Measurements from ENCODE around the gene EPB41L4B.

DNA sequence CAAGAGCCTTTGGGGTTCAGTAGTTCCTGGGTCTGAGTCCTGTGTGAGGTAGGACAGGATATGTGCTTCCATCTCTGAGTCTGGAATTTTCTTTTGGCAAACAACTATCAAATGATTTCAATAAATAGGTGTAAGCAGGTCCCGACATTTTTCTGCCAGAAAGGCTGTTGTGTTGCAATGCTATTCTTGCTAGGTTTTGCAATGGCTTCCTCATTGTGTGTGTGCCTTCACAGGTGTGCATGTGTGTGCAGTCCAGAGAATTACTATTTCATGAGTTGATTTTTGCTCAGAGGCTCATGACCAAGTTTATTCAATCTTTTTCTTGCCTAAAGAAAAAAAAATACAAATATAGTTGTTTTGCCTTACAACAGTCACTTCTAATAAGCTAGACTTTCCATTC, 89.3 kb downstream of the EPB41L4B start:
- TF ChIP-seq, protein P1, sequence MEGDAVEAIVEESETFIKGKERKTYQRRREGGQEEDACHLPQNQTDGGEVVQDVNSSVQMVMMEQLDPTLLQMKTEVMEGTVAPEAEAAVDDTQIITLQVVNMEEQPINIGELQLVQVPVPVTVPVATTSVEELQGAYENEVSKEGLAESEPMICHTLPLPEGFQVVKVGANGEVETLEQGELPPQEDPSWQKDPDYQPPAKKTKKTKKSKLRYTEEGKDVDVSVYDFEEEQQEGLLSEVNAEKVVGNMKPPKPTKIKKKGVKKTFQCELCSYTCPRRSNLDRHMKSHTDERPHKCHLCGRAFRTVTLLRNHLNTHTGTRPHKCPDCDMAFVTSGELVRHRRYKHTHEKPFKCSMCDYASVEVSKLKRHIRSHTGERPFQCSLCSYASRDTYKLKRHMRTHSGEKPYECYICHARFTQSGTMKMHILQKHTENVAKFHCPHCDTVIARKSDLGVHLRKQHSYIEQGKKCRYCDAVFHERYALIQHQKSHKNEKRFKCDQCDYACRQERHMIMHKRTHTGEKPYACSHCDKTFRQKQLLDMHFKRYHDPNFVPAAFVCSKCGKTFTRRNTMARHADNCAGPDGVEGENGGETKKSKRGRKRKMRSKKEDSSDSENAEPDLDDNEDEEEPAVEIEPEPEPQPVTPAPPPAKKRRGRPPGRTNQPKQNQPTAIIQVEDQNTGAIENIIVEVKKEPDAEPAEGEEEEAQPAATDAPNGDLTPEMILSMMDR (conservative IDR thresholded peaks at IDR 0.05; ENCODE audit: low read length) = no peak
- no peak for TF ChIP-seq EZH2phosphoT487 (IDR thresholded peaks at IDR 0.05; ENCODE audit: borderline replicate concordance)
